ENCODE measurements around the gene GSKIP.
"Not testable (repeated sequence)": the region's sequence is repeated elsewhere in the genome, so short reads cannot be mapped to it uniquely, and the experiment has no call there.

Gene GSKIP

GRCh38 chr14:96341323-96341722, 22.0 kb upstream of the GSKIP start:
- H3K4me3 ChIP-seq (ENCODE audit: control insufficient read depth, low read depth, low read length) = no peak overlapping the region
- DNase-seq (ENCODE audit: low read depth) = no peak
- no peak for TF ChIP-seq CTCF (IDR thresholded peaks at IDR 0.05; ENCODE audit: control insufficient read depth, insufficient read depth, low read depth, low read length, missing control alignments)

- no peak for DNase-seq (ENCODE audit: low read depth)
- no peak overlapping the region for H3K4me3 ChIP-seq (ENCODE audit: control insufficient read depth, low read depth, low read length)
- no peak for TF ChIP-seq CTCF (IDR thresholded peaks at IDR 0.05; ENCODE audit: control insufficient read depth, insufficient read depth, low read depth, low read length, missing control alignments)
Observed at GRCh38 chr14:96345669-96346068, 17.7 kb upstream of the GSKIP start.

- not testable (repeated sequence) for DNase-seq (ENCODE audit: low read depth); H3K4me3 ChIP-seq (ENCODE audit: control insufficient read depth, low read depth, low read length)
Observed at GRCh38 chr14:96347957-96348356, 15.4 kb upstream of the GSKIP start.

- no peak for TF ChIP-seq CTCF (IDR thresholded peaks at IDR 0.05; ENCODE audit: control insufficient read depth, insufficient read depth, low read depth, low read length, missing control alignments)
- DNase-seq (ENCODE audit: low read depth) = no peak
- no peak overlapping the region for H3K4me3 ChIP-seq (ENCODE audit: control insufficient read depth, low read depth, low read length)
Observed at GRCh38 chr14:96349286-96350075, 13.8 kb upstream of the GSKIP start.

- DNase-seq (ENCODE audit: low read depth) = no peak
- no peak for TF ChIP-seq CTCF (IDR thresholded peaks at IDR 0.05; ENCODE audit: control insufficient read depth, insufficient read depth, low read depth, low read length, missing control alignments)
- no peak overlapping the region for H3K4me3 ChIP-seq (ENCODE audit: control insufficient read depth, low read depth, low read length)
Observed at GRCh38 chr14:96351986-96352385, 11.3 kb upstream of the GSKIP start.

- TF ChIP-seq CTCF (IDR thresholded peaks at IDR 0.05; ENCODE audit: control insufficient read depth, insufficient read depth, low read depth, low read length, missing control alignments) = no peak
- no peak overlapping the region for H3K4me3 ChIP-seq (ENCODE audit: control insufficient read depth, low read depth, low read length)
- DNase-seq (ENCODE audit: low read depth) = no peak
Observed at GRCh38 chr14:96352708-96353107, 10.6 kb upstream of the GSKIP start.

- DNase-seq (ENCODE audit: low read depth) = no peak
- H3K4me3 ChIP-seq (ENCODE audit: control insufficient read depth, low read depth, low read length) = no peak overlapping the region
- no peak for TF ChIP-seq CTCF (IDR thresholded peaks at IDR 0.05; ENCODE audit: control insufficient read depth, insufficient read depth, low read depth, low read length, missing control alignments)
Observed at GRCh38 chr14:96354246-96354645, 9.1 kb upstream of the GSKIP start.

Data from AG09309 (cell line).